HepG2 (cell line): ENCODE results near the gene SGK1. TPM values are rescaled to one million over a fixed set of nuclear protein-coding genes. Genes with fewer than 3 reads are reported as not detected.

ENCODE experiments used
- ATAC-seq: fragments of 200-7000 bp; cut with Tn5 transposase; 3 replicates; pipeline ENCODE4 v1.9.1; 2020; ENCODE audit warnings: mild to moderate bottlenecking, moderate library complexity
- BruUV-seq: library from RNA; stranded (reverse); fragments of 400-500 nt; replicated peaks from 2 replicates; lab custom pipeline; 2021; lab: Mats Ljungman, UMichigan
- CTCF ChIA-PET: fragments of 300-600 bp; formaldehyde crosslinking; extraction: SDS; loops from one replicate; lab custom pipeline; 2021; ENCODE audit warnings: low total read pairs, inconsistent platforms, low intra/inter-chr PET ratio; lab: Yijun Ruan, JAX
- POLR2A ChIA-PET: fragments of 350-600 bp; sonication (Branson Sonifier 250); formaldehyde crosslinking; loops from one replicate; lab custom pipeline; 2020; ENCODE audit warnings: antibody characterized with exemption, inconsistent platforms; lab: Yijun Ruan, JAX
- DNase-seq: peaks from one replicate; pipeline ENCODE4 v3.0.0-alpha.2; 2015; ENCODE audit warnings: low spot score
- FAIRE-seq: peaks from 3 replicates; lab custom pipeline; 2011; peaks lifted over from hg19 to GRCh38; lab: Jason Lieb, UNC
- H2AFZ ChIP-seq: one replicate; pipeline ENCODE4 v1.6.1; 2011; ENCODE audit warnings: low read length, inconsistent platforms
- H3K27ac ChIP-seq: fragments of 300-600 bp; 3 replicates; pipeline ENCODE4 v1.8.0; 2011; ENCODE audit warnings: mixed run types, mild to moderate bottlenecking, mixed read lengths, low read length, inconsistent platforms; ENCODE audit not compliant: insufficient read depth; ENCODE audit errors: extremely low read length
- H3K27me3 ChIP-seq, 2 experiments: fragments of 200-600 bp in 1 of 2; 2 replicates in 1 of 2; 3 replicates in 1 of 2; pipeline versions ENCODE4 v1.6.0 to v1.8.0; 2011; ENCODE audit warnings: low read length in 2 of 2, mild to moderate bottlenecking in 2 of 2, moderate library complexity in 2 of 2, inconsistent platforms in 1 of 2; ENCODE audit not compliant: insufficient read depth in 2 of 2, control insufficient read depth in 1 of 2
- H3K36me3 ChIP-seq, 2 experiments: fragments of 200-600 bp in 1 of 2; replicated peaks in 1 of 2; 2 replicates in 1 of 2; 3 replicates in 1 of 2; pipeline versions ENCODE4 v1.5.1 to v1.8.0; 2011; ENCODE audit warnings: low read length in 2 of 2, inconsistent platforms in 1 of 2; ENCODE audit not compliant: insufficient read depth in 2 of 2, control insufficient read depth in 1 of 2
- H3K4me1 ChIP-seq: 2 replicates; pipeline ENCODE4 v1.5.1; 2012; ENCODE audit warnings: low read length, inconsistent platforms; ENCODE audit not compliant: insufficient read depth
- H3K4me2 ChIP-seq: 2 replicates; pipeline ENCODE4 v1.6.0; 2011; ENCODE audit warnings: low read depth, low read length, inconsistent platforms
- H3K4me3 ChIP-seq, 3 experiments: fragments of 200-600 bp in 1 of 3; sonication (generic), shearing (Covaris generic) in 1 of 3; replicated peaks in 1 of 3; 2 replicates each; pipeline ENCODE4 v1.5.1; 2011 to 2016; ENCODE audit warnings: low read length in 3 of 3, inconsistent platforms in 2 of 3, low read depth in 2 of 3, mild to moderate bottlenecking in 2 of 3, control low read depth in 1 of 3, mixed read lengths in 1 of 3; ENCODE audit not compliant: insufficient read depth in 1 of 3
- H3K79me2 ChIP-seq: one replicate; pipeline ENCODE4 v1.6.1; 2011; ENCODE audit warnings: low read length, inconsistent platforms; ENCODE audit not compliant: insufficient read depth
- H3K9ac ChIP-seq: 2 replicates; pipeline ENCODE4 v1.6.0; 2011; ENCODE audit warnings: mild to moderate bottlenecking, low read depth, low read length, inconsistent platforms; ENCODE audit not compliant: insufficient read depth
- H3K9me3 ChIP-seq: 2 replicates; pipeline ENCODE4 v1.5.1; 2012; ENCODE audit warnings: mild to moderate bottlenecking, low read length
- H4K20me1 ChIP-seq: 2 replicates; pipeline ENCODE4 v1.6.0; 2011; ENCODE audit warnings: inconsistent platforms, mild to moderate bottlenecking, low read length, moderate library complexity; ENCODE audit not compliant: insufficient read depth
- HOXA3 ChIP-seq: sonication (generic); formaldehyde crosslinking; IDR thresholded peaks from 2 replicates; pipeline ENCODE4 v1.5.0; 2020; ENCODE audit warnings: missing genetic modification reagents
- MAFG ChIP-seq: sonication (generic); formaldehyde crosslinking; IDR thresholded peaks from 2 replicates; pipeline ENCODE4 v1.5.1; 2020; ENCODE audit warnings: mild to moderate bottlenecking, missing genetic modification reagents
- MXD1 ChIP-seq: sonication (generic); formaldehyde crosslinking; IDR thresholded peaks from 2 replicates; pipeline ENCODE4 v1.4.0; 2020; ENCODE audit warnings: mild to moderate bottlenecking, missing genetic modification reagents
- PCBP2 ChIP-seq: fragments of 200-400 bp; formaldehyde crosslinking; optimal IDR thresholded peaks from 2 replicates; pipeline ENCODE3; 2018; ENCODE audit warnings: low read length, low read depth; ENCODE audit not compliant: poor library complexity, severe bottlenecking
- TCF7 ChIP-seq: sonication (generic); IDR thresholded peaks from 2 replicates; pipeline ENCODE4 v1.6.1; 2016; ENCODE audit warnings: antibody characterized with exemption, low read depth
- ZNF468 ChIP-seq: sonication (generic); formaldehyde crosslinking; IDR thresholded peaks from 2 replicates; pipeline ENCODE4 v1.8.0; 2022; ENCODE audit warnings: mild to moderate bottlenecking, moderate library complexity, missing genetic modification reagents
- WGBS: methylation state at CpG from one replicate; pipeline ENCODE4 v1.1.6; 2017; ENCODE audit warnings: low lambda C conversion rate; 5-methylcytosine and 5-hydroxymethylcytosine counted together
- in situ Hi-C: cut with HindIII; loops from 2 replicates; pipeline ENCODE4 v1.10.0; 2017; ENCODE audit warnings: low pct_unique_long_range_greater_than_20kb; ENCODE audit not compliant: extremely low pct_ligation_motif_present
- intact Hi-C: fragments of 100-400 bp; cut with micrococcal nuclease; formaldehyde crosslinking; loops from one replicate; pipeline ENCODE4 v1.10.0; 2022; ENCODE audit not compliant: unreplicated experiment
- polyA plus RNA-seq, 8 experiments: library from polyadenylated mRNA; depleted of rRNA in 3 of 8; stranded (reverse) in 7 of 8; unstranded in 1 of 8; fragments of >200 nt; fragmentation: Illumina TruSeq in 4 of 8; extraction: Trizol in 4 of 8; gene quantifications; 2 replicates each; pipeline versions ENCODE4 v1.2.1 to v1.2.3, GENCODE V29; 2011 to 2016; ENCODE audit warnings: low read depth in 4 of 8, missing spikeins in 1 of 8, mixed read lengths in 1 of 8; ENCODE audit not compliant: insufficient read depth in 1 of 8
- total RNA-seq, 5 experiments: library from RNA; depleted of rRNA; stranded (reverse); fragments of >200 nt; fragmentation: Illumina TruSeq; extraction: Trizol; gene quantifications; 2 replicates each; pipeline ENCODE4 v1.2.3, GENCODE V29; 2016; ENCODE audit warnings: low read depth in 1 of 5
- TF ChIP-seq, protein P1 (sequence below): sonication (generic); formaldehyde crosslinking; conservative IDR thresholded peaks from 2 replicates; pipeline ENCODE4 v1.4.0; 2020; ENCODE audit warnings: missing genetic modification reagents

SGK1 gene
- total and polyA plus RNA-seq, 2 of the 13 experiments (the other 11 are each of a cell fraction or from before 2014, with no cell fraction given) = 56.1 to 56.2 TPM

DNA sequence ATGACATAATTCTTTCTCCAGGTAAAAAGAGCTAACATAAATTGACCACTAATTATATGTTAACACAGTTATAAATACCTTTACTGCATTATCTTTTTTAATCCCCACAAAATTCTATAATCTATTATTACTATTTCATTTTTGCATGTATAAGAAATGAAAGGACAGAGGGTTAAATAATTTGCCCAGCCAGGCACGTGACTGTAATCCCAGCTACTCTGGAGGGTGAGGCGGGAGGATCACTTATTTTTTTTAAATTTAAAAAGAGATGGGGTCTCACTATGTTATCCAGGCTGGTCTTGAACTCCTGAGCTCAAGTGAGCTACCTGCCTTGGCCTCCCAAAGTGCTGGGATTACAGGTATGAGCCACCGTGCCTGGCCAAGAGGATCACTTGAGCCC, 121.9 kb downstream of the SGK1 start:
- no peak for TF ChIP-seq PCBP2
- TF ChIP-seq MAFG (CRISPR knock-in tag) = no peak
- TF ChIP-seq HOXA3 (CRISPR knock-in tag) = no peak
- no peak for TF ChIP-seq TCF7
- TF ChIP-seq ZNF468 (CRISPR knock-in tag) = no peak
- no peak for TF ChIP-seq MXD1 (CRISPR knock-in tag)
- TF ChIP-seq, protein P1, sequence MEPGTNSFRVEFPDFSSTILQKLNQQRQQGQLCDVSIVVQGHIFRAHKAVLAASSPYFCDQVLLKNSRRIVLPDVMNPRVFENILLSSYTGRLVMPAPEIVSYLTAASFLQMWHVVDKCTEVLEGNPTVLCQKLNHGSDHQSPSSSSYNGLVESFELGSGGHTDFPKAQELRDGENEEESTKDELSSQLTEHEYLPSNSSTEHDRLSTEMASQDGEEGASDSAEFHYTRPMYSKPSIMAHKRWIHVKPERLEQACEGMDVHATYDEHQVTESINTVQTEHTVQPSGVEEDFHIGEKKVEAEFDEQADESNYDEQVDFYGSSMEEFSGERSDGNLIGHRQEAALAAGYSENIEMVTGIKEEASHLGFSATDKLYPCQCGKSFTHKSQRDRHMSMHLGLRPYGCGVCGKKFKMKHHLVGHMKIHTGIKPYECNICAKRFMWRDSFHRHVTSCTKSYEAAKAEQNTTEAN = no peak
- no peaks in the 10 kb centered on the region for H3K79me2 ChIP-seq
- ATAC-seq (no peak), DNase-seq (no peak), FAIRE-seq (no peak)
- H3K27ac ChIP-seq = peak overlapping the region; percentile 65
- no peaks in the 10 kb centered on the region for H3K36me3 ChIP-seq
- H3K9ac ChIP-seq = no peak overlapping the region
- no peaks in the 10 kb centered on the region for H3K9me3 ChIP-seq
- BruUV-seq = no TSS peak
- H3K4me2 ChIP-seq = peak overlapping the region; percentile 18; the same call in 1 of the 2 replicates
- ChIA-PET CTCF (no interaction called here), POLR2A (interaction anchor here (0.8 to 7.1 kb wide), 4 partner anchors 18 to 103 kb away, joined by 3 to 62 read pairs (median 3); no protein-coding TSS in a partner anchor)
- intact Hi-C loops = loop anchor here (5.0 kb wide), 1 partner anchor 244 kb away; the partner anchor contains the start of gene TBPL1
- H3K4me3 ChIP-seq = no peak overlapping the region
- in situ Hi-C loops = no loop called here
- no peak overlapping the region for H2AFZ ChIP-seq
- no peaks in the 10 kb centered on the region for H4K20me1 ChIP-seq
- 95% methylated on average over 3 of the region's 3 CpGs for WGBS
- peaks cover 92% of the 10 kb centered on the region for H3K4me1 ChIP-seq
- no peaks in the 10 kb centered on the region for H3K27me3 ChIP-seq
